Globus pallidus (tissue), 1 donor: ENCODE data around the gene WLS.

Experiments used
- DNase-seq: peaks from one replicate; pipeline ENCODE4 v3.0.0-alpha.2; 2015; ENCODE audit warnings: low spot score

The WLS gene

GRCh38 chr1:68087184-68087583 is 145.1 kb downstream of the WLS start:
- no peak for DNase-seq

DNA sequence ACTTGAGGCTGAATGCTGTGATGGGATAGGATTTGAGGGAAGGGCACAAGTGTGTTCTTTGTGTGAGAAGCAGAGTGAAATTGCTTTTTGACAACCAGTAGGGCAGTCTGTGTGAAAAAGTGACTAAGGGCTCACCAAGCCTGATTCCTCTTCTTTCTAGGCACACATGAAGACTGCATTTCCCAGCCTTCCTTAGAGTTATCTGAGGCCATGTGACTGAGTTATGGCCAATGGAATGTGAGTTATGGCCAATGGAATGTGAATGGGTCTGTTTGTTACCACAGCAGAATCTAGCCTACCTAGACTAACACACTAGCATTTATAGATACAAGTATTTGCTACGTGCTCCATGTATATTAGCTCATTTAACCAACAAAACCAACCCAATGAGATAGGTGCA is 146.6 kb downstream of the WLS start:
- DNase-seq: no peak

- DNase-seq: no peak
Measured at GRCh38 chr1:68083686-68084085, 148.6 kb downstream of the WLS start.

DNA sequence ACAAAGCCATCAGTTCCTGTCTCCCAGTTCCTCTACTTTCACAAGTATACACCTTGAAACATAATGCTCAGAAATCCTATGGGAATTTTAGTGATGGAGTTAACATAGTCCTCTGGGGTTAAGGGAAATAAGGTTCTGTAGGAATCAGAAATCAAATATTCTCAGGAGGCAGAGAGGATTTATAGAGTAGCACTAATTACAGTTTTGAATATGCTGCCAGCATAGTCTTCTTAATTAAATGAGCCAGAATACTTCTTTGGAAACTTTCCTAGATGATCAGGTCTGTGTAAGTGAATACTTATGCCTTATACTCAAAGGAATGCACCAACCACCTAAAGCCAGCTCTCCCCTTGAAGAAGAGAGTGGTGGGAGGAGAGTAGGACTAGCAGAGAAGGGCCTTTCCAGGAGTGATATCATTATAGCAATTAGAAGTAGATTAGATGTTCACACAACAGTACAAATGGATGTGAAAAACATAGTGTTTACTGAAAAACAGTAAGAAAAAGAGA is 150.5 kb downstream of the WLS start:
- DNase-seq: no peak

- DNase-seq: no peak
Measured at GRCh38 chr1:68078647-68079046, 153.7 kb downstream of the WLS start.
